Stromal cell of bone marrow (primary cell): ENCODE results near the gene RPL10L.

ENCODE experiments used
- DNase-seq: peaks from one replicate; pipeline ENCODE4 v3.0.0-alpha.2; 2012; ENCODE audit warnings: low read depth

RPL10L gene

GRCh38 chr14:46651526-46652144, at the start of gene RPL10L:
RPL10L (minus strand) TSS chr14:46651781; CDS start chr14:46651736, 45 bp downstream.
- DNase-seq, result no peak

GRCh38 chr14:46691819-46692218, 40.2 kb upstream of the RPL10L start:
- DNase-seq, result no peak

- no peak for DNase-seq
Measured at GRCh38 chr14:46686652-46687051, 35.1 kb upstream of the RPL10L start.

GRCh38 chr14:46672128-46672527, 20.5 kb upstream of the RPL10L start:
- DNase-seq, result no peak

GRCh38 chr14:46663382-46663781, 11.8 kb upstream of the RPL10L start:
- no peak for DNase-seq

GRCh38 chr14:46661728-46662127, 10.1 kb upstream of the RPL10L start:
- no peak for DNase-seq

GRCh38 chr14:46653031-46653755, 1.6 kb upstream of the RPL10L start:
- no peak for DNase-seq

- no peak for DNase-seq
Measured at GRCh38 chr14:46646796-46647195, 4.8 kb downstream of the RPL10L start.

- no peak for DNase-seq
Measured at GRCh38 chr14:46626876-46627275, 24.7 kb downstream of the RPL10L start.
